ENCODE results near the gene EDAR. TPM values are rescaled to one million over a fixed set of nuclear protein-coding genes. Genes with fewer than 3 reads are reported as not detected.

The EDAR gene
- total and polyA plus RNA-seq, 9 of the 15 experiments (the other 6 are each of a cell fraction or from before 2014, with no cell fraction given), result 0.01 TPM; not detected in 8

DNA sequence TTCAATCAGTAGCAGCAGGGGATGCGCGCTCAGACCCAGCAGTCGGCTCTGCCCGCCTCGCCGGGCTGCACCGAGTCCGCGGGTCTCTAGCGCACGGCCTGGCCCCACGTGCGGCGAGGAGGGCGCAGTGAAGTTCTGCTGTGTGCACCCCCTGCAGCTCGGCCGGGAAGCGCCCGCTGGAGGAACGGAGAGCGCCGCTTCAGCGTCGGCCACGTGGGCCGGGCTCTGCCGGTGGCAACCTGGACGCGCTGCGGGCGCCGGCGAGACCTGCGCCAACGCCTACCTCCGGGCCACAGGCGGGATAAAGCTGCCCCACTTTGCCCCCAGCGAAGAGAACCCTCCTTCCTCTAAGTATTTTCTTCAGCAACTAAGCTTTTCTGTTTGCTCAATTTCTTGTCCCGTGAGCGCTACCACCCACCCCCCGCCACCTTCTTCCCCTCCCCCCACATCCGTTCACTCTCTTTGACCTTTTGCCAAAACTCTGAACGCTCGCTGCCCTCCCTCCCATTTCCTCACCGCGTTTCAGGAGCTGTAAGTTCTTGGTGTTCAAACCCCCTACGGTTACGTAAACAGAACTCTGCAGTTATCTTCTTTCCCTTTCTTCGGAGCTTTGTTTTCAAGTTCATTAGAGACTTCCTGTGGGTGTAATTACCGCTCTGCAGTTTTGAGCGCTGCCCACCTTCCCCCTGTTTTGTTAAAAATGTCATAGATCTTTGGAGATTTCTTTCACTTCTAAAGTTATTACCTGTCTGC, 42.6 kb upstream of the EDAR start (continued):
- no peak for TF ChIP-seq MTA2 (IDR thresholded peaks at IDR 0.05; ENCODE audit: low read depth)
- TF ChIP-seq, protein P1, sequence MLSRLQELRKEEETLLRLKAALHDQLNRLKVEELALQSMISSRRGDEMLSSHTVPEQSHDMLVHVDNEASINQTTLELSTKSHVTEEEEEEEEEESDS (CRISPR knock-in tag; IDR thresholded peaks at IDR 0.05), result no peak
- no peak for TF ChIP-seq KLF13 (tag; IDR thresholded peaks at IDR 0.05; ENCODE audit: borderline replicate concordance, low read depth)
- no peak for TF ChIP-seq POLR2AphosphoS5 (IDR thresholded peaks at IDR 0.05; ENCODE audit: control insufficient read depth, insufficient read depth, low read depth, low read length)
- TF ChIP-seq, protein P2, sequence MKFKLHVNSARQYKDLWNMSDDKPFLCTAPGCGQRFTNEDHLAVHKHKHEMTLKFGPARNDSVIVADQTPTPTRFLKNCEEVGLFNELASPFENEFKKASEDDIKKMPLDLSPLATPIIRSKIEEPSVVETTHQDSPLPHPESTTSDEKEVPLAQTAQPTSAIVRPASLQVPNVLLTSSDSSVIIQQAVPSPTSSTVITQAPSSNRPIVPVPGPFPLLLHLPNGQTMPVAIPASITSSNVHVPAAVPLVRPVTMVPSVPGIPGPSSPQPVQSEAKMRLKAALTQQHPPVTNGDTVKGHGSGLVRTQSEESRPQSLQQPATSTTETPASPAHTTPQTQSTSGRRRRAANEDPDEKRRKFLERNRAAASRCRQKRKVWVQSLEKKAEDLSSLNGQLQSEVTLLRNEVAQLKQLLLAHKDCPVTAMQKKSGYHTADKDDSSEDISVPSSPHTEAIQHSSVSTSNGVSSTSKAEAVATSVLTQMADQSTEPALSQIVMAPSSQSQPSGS (CRISPR knock-in tag; IDR thresholded peaks at IDR 0.05), result no peak
- no peak for TF ChIP-seq ZNF589 (CRISPR knock-in tag; IDR thresholded peaks at IDR 0.05; ENCODE audit: low read depth)
- no peak for TF ChIP-seq KDM2B (CRISPR knock-in tag; IDR thresholded peaks at IDR 0.05)
- TF ChIP-seq RBM34 (IDR thresholded peaks at IDR 0.05; ENCODE audit: borderline replicate concordance, insufficient read depth, low read length), result no peak
- TF ChIP-seq CXXC5 (CRISPR knock-in tag; IDR thresholded peaks at IDR 0.05), result peak; percentile 66
- TF ChIP-seq MED1 (CRISPR knock-in tag; IDR thresholded peaks at IDR 0.05; ENCODE audit: borderline replicate concordance), result no peak
- TF ChIP-seq SIX5 (IDR thresholded peaks at IDR 0.05; ENCODE audit: borderline replicate concordance in 1 of 2, insufficient read depth in 1 of 2, low read depth in 1 of 2, low read length in 2 of 2), result no peak
- no peak for TF ChIP-seq NFIX (CRISPR knock-in tag; IDR thresholded peaks at IDR 0.05; ENCODE audit: low read depth)
- no peak for TF ChIP-seq NCOA6 (IDR thresholded peaks at IDR 0.05)
- no peak for TF ChIP-seq TAF9B (IDR thresholded peaks at IDR 0.05; ENCODE audit: partially characterized antibody)
- no peak for TF ChIP-seq BRF1 (IDR thresholded peaks at IDR 0.05; ENCODE audit: borderline replicate concordance, extremely low read depth, insufficient read length)
- TF ChIP-seq ZNF263 (CRISPR knock-in tag; IDR thresholded peaks at IDR 0.05; ENCODE audit: borderline replicate concordance), result no peak
- TF ChIP-seq ZNF212 (CRISPR knock-in tag; IDR thresholded peaks at IDR 0.05), result no peak
- no peak for TF ChIP-seq NRF1 (conservative IDR thresholded peaks at IDR 0.05 in 1 of 2, IDR thresholded peaks at IDR 0.05 in 1 of 2)
- TF ChIP-seq ZNF695 (CRISPR knock-in tag; IDR thresholded peaks at IDR 0.05), result no peak
- TF ChIP-seq FUS (optimal IDR thresholded peaks at IDR 0.05; ENCODE audit: low read depth, low read length), result no peak
- TF ChIP-seq KLF16 (IDR thresholded peaks at IDR 0.05), result no peak
- TF ChIP-seq, protein P3, sequence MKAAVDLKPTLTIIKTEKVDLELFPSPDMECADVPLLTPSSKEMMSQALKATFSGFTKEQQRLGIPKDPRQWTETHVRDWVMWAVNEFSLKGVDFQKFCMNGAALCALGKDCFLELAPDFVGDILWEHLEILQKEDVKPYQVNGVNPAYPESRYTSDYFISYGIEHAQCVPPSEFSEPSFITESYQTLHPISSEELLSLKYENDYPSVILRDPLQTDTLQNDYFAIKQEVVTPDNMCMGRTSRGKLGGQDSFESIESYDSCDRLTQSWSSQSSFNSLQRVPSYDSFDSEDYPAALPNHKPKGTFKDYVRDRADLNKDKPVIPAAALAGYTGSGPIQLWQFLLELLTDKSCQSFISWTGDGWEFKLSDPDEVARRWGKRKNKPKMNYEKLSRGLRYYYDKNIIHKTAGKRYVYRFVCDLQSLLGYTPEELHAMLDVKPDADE (conservative IDR thresholded peaks at IDR 0.05; ENCODE audit: control insufficient read depth, low read depth, low read length), result no peak
- peak; percentile 59; the same call in 1 of the 2 replicates for TF ChIP-seq MYC (IDR thresholded peaks at IDR 0.05; ENCODE audit: low read depth, low read length)
- no peak for TF ChIP-seq MYC (CRISPR knock-in tag; IDR thresholded peaks at IDR 0.05; ENCODE audit: borderline replicate concordance, low read depth)
- TF ChIP-seq, protein P4, sequence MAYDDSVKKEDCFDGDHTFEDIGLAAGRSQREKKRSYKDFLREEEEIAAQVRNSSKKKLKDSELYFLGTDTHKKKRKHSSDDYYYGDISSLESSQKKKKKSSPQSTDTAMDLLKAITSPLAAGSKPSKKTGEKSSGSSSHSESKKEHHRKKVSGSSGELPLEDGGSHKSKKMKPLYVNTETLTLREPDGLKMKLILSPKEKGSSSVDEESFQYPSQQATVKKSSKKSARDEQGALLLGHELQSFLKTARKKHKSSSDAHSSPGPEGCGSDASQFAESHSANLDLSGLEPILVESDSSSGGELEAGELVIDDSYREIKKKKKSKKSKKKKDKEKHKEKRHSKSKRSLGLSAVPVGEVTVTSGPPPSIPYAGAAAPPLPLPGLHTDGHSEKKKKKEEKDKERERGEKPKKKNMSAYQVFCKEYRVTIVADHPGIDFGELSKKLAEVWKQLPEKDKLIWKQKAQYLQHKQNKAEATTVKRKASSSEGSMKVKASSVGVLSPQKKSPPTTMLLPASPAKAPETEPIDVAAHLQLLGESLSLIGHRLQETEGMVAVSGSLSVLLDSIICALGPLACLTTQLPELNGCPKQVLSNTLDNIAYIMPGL (CRISPR knock-in tag; IDR thresholded peaks at IDR 0.05), result no peak

Measured in K562 (cell line).